Stomach (tissue), 4 donors: Measurements from ENCODE around the gene NAT9.

Experiments used
- POLR2A ChIP-seq, 4 donors: fragments of 450-650 bp; IDR thresholded peaks; one replicate each; pipeline ENCODE4 v1.6.1; 2016; ENCODE audit warnings: antibody characterized with exemption in 4 of 4, control low read depth in 2 of 4, mild to moderate bottlenecking in 1 of 4, moderate library complexity in 1 of 4
- TF ChIP-seq, protein P1 (sequence below), 7 experiments: fragments of 450-650 bp in 4 of 7; fragments of 200-600 bp in 3 of 7; sonication (generic) in 3 of 7; IDR thresholded peaks; one replicate each; pipeline ENCODE4 v1.5.1; 2016 to 2019; ENCODE audit warnings: antibody characterized with exemption in 7 of 7, control low read depth in 2 of 7, mild to moderate bottlenecking in 1 of 7

DNA sequence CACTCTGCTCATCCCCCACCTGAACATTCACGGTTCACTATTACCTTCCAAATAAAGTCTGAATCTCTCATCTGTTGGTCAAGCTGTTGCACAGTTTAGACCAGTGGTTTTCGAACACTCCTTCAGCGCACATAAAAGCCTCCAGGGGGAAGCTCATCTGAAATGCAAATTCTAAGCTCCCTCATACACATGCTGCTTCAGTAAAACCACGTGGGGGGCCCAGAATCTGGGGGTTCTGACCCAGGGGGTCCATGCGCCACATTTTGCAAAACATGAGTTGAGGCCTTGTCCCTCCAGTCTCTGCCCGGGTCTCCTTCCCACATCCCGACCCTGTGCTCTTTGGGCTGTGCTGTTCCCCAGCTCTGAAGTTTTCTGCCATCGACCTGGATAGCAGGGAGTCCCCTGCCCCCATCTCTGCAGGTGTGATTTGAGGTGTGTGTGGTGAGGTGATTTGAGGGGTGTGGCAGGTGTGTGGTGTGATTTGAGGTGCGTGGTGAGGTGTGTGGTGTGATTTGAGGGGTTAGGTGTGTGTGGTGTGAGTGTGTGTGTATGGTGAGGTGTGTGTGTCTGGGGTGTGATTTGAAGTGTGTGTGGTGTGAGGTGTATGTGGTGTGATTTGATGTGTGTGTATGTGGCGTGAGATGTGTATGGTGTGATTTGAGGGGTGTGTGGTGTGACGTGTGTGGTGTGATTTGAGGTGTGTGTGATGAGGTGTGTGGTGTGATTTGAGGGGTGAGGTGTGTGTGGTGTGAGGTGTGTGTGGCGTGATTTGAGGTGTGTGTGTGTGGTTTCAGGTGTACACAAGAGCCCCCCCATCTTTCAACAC lies 43.9 kb downstream of the NAT9 start:
- no peak for TF ChIP-seq POLR2A (IDR thresholded peaks at IDR 0.05)
- TF ChIP-seq, protein P1, sequence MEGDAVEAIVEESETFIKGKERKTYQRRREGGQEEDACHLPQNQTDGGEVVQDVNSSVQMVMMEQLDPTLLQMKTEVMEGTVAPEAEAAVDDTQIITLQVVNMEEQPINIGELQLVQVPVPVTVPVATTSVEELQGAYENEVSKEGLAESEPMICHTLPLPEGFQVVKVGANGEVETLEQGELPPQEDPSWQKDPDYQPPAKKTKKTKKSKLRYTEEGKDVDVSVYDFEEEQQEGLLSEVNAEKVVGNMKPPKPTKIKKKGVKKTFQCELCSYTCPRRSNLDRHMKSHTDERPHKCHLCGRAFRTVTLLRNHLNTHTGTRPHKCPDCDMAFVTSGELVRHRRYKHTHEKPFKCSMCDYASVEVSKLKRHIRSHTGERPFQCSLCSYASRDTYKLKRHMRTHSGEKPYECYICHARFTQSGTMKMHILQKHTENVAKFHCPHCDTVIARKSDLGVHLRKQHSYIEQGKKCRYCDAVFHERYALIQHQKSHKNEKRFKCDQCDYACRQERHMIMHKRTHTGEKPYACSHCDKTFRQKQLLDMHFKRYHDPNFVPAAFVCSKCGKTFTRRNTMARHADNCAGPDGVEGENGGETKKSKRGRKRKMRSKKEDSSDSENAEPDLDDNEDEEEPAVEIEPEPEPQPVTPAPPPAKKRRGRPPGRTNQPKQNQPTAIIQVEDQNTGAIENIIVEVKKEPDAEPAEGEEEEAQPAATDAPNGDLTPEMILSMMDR (IDR thresholded peaks at IDR 0.05) = no peak
